Astrocyte (in vitro differentiated cells and primary cell): ENCODE measurements around the gene PPIL4.

ENCODE experiments used
- EZH2 ChIP-seq: IDR thresholded peaks from 2 replicates; pipeline ENCODE4 v1.6.1; 2012; ENCODE audit warnings: mild to moderate bottlenecking, low read length, inconsistent platforms; ENCODE audit not compliant: insufficient read depth
- TF ChIP-seq, protein P1 (sequence below): IDR thresholded peaks from 2 replicates; pipeline ENCODE4 v1.5.1; 2011; ENCODE audit warnings: low read depth, mild to moderate bottlenecking, inconsistent platforms, low read length, moderate library complexity; ENCODE audit not compliant: insufficient read depth

DNA sequence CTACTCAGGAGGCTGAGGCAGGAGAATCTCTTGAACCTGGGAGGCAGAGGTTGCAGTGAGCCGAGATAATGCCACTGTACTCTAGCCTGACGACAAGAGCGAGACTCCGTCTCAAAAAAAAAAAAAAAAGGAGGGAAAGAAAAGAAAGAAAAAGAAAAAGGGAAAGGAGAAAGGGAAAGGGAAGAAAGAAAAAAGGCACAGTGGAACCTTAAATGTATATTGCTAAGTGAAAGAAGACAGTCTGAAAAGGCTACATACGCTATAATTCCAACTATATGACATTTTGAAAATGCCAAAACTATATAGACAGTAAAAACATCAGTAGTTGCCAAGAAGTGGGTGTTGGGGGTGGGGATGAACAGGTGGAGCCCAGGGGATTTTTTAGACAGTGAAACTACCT is 16.2 kb downstream of the PPIL4 start:
- TF ChIP-seq, protein P1, sequence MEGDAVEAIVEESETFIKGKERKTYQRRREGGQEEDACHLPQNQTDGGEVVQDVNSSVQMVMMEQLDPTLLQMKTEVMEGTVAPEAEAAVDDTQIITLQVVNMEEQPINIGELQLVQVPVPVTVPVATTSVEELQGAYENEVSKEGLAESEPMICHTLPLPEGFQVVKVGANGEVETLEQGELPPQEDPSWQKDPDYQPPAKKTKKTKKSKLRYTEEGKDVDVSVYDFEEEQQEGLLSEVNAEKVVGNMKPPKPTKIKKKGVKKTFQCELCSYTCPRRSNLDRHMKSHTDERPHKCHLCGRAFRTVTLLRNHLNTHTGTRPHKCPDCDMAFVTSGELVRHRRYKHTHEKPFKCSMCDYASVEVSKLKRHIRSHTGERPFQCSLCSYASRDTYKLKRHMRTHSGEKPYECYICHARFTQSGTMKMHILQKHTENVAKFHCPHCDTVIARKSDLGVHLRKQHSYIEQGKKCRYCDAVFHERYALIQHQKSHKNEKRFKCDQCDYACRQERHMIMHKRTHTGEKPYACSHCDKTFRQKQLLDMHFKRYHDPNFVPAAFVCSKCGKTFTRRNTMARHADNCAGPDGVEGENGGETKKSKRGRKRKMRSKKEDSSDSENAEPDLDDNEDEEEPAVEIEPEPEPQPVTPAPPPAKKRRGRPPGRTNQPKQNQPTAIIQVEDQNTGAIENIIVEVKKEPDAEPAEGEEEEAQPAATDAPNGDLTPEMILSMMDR = no peak
- no peak for TF ChIP-seq EZH2
